Peyer's patch (tissue), 4 donors: ENCODE data around the gene COTL1. TPM values are rescaled to one million over a fixed set of nuclear protein-coding genes. Genes with fewer than 3 reads are reported as not detected.

Source experiments
- DNase-seq, 3 donors: peaks; one replicate each; pipeline ENCODE4 v3.0.0-alpha.2; 2017 to 2019
- H3K27ac ChIP-seq, 4 donors: fragments of 200-600 bp; sonication (generic); one replicate each; pipeline ENCODE4 v1.5.1; 2016 to 2019
- H3K27me3 ChIP-seq, 2 donors: fragments of 200-600 bp; sonication (generic); one replicate each; pipeline ENCODE4 v1.5.1; 2019
- H3K36me3 ChIP-seq, 3 donors: fragments of 200-600 bp; sonication (generic); one replicate each; pipeline ENCODE4 v1.5.1; 2016 to 2019
- H3K4me1 ChIP-seq, 4 donors: fragments of 200-600 bp; sonication (generic); one replicate each; pipeline ENCODE4 v1.5.1; 2016 to 2019
- H3K4me3 ChIP-seq, 4 donors: fragments of 200-600 bp; sonication (generic); 1 replicate in 3 of 4; 2 replicates in 1 of 4; pipeline ENCODE4 v1.5.1; 2016 to 2019; ENCODE audit warnings: mild to moderate bottlenecking in 1 of 4
- H3K9me3 ChIP-seq, 4 donors: fragments of 200-600 bp; sonication (generic); one replicate each; pipeline ENCODE4 v1.5.1; 2016 to 2019; ENCODE audit warnings: mild to moderate bottlenecking in 1 of 4
- POLR2A ChIP-seq, 2 donors: fragments of 450-650 bp; IDR thresholded peaks; one replicate each; pipeline ENCODE4 v1.5.1; 2017; ENCODE audit warnings: antibody characterized with exemption in 2 of 2, mild to moderate bottlenecking in 2 of 2, moderate library complexity in 2 of 2
- total RNA-seq, 4 donors: library from RNA; depleted of rRNA; stranded (reverse); fragments of >200 nt; gene quantifications; one replicate each; pipeline ENCODE4 v1.1.0, GENCODE V29; 2016
- TF ChIP-seq, protein P1 (sequence below), 6 experiments: fragments of 450-650 bp in 4 of 6; fragments of 200-600 bp in 2 of 6; sonication (generic) in 1 of 6; IDR thresholded peaks; one replicate each; pipeline ENCODE4 v1.5.1; 2017 to 2019; ENCODE audit warnings: antibody characterized with exemption in 6 of 6, mild to moderate bottlenecking in 3 of 6, moderate library complexity in 1 of 6

Gene COTL1
- total RNA-seq, 4 donors from 2014 or later: 29.6 to 84.2 (median 43.1) TPM

DNA sequence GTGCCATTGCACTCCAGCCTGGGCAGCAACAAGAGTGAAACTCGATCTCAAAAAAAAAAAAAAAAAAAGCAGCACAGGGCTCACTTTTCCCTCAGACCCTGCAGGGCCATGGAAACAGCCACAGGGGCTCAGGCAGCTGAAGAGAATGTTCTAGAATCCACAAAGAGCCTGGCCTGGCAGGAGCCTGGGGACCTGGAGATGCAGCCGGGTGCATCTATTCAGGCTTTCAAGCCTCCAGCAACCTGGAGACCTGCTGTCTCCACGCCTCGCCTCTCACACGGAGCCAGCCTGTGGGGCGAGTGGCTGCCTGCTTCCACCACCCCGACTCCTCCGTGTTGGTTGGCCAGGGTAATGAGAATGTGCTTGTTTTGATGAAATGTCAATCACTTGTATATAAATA, 69.4 kb downstream of the COTL1 start:
- no peak for TF ChIP-seq POLR2A (IDR thresholded peaks at IDR 0.05)
- TF ChIP-seq, protein P1, sequence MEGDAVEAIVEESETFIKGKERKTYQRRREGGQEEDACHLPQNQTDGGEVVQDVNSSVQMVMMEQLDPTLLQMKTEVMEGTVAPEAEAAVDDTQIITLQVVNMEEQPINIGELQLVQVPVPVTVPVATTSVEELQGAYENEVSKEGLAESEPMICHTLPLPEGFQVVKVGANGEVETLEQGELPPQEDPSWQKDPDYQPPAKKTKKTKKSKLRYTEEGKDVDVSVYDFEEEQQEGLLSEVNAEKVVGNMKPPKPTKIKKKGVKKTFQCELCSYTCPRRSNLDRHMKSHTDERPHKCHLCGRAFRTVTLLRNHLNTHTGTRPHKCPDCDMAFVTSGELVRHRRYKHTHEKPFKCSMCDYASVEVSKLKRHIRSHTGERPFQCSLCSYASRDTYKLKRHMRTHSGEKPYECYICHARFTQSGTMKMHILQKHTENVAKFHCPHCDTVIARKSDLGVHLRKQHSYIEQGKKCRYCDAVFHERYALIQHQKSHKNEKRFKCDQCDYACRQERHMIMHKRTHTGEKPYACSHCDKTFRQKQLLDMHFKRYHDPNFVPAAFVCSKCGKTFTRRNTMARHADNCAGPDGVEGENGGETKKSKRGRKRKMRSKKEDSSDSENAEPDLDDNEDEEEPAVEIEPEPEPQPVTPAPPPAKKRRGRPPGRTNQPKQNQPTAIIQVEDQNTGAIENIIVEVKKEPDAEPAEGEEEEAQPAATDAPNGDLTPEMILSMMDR (IDR thresholded peaks at IDR 0.05): no peak
- H3K27me3 ChIP-seq: no peaks in the 10 kb centered on the region
- H3K9me3 ChIP-seq: no peaks in the 10 kb centered on the region
- DNase-seq: no peak
- H3K36me3 ChIP-seq: no peaks in the 10 kb centered on the region
- H3K4me3 ChIP-seq: peak overlapping the region in 1 of 4 donors; percentile 24
- H3K27ac ChIP-seq: peak overlapping the region in 3 of 4 donors; percentile 69 to 80 (median 70)
- H3K4me1 ChIP-seq: peaks cover 0 to 4% (median 0%) of the 10 kb centered on the region in 4 donors

DNA sequence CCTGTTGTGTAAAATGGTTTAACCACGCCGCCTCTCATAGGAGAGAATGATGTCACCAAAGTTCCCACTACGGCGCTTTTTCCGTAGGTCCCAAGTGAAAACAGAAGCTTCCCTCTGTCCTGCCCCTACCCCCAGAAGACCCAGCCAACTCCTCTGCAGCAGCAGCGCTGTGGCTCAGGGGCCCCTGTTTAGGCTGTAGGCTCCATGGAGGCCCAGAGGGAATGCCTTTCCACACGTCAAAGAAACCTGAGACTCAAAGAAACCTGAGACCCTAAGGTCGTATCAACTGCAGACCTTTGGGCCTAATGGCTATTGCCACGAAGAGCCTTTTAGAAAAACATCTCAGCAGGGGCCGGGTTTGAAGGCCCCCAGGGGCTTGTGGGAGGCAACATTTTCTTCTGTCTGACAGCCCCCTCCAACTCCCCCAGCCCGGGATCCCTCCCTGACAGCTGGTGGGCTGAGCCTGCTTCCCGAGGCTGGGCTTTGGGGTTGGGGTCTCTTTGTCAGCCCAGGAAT, 70.3 kb downstream of the COTL1 start:
- Histone ChIP-seq H3K27me3 (no peaks in the 10 kb centered on the region), H3K4me1 (peaks cover 0 to 4% (median 0%) of the 10 kb centered on the region in 4 donors), H3K4me3 (no peak overlapping the region), H3K9me3 (no peaks in the 10 kb centered on the region), H3K27ac (no peak overlapping the region), H3K36me3 (no peaks in the 10 kb centered on the region)
- TF ChIP-seq POLR2A (IDR thresholded peaks at IDR 0.05): no peak
- TF ChIP-seq, protein P1 (IDR thresholded peaks at IDR 0.05): no peak
- DNase-seq: no peak

DNA sequence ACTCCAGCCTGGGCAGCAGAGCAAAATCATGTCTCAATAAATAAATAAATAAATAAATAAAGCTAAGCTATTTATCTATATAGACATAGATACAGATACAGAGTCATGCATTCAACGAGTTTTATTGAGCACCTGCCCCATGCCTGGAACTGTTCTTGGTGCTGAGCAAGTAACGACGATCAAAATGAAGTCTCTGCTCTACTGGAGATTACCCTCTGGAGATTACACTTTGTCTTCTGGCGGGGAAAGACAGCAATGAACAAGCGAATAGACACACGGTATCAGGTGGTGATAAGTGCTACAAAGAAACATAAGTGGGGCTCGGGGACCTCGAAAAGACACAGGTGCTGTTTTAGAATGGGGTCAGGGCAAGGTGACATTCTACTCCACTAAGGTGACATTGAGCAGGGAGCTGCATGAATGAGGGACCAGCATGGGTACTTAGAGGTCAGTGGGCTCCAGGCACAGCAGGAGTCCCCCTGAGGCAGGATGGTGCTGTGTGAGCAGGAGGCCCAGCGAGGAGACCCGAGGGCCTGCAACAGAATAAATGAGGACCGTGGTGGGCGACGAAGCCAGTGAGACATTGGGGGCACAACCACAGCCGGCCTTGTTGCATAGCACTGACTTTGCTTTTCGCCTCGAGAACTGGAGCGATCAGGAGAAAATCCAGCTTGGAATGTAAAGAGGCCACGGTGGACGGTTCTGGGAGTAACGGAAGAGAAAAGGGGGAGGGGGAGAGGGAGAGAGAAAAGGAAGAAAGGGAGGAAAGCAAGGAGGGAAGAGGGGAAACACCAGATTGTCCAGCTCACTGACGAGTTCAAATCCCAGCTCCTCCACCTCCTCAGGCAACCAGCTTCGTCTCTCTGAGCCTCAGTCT, 71.0 kb downstream of the COTL1 start:
- Histone ChIP-seq H3K4me3 (no peak overlapping the region), H3K4me1 (peaks cover 0 to 4% (median 0%) of the 10 kb centered on the region in 4 donors)
- TF ChIP-seq, protein P1 (IDR thresholded peaks at IDR 0.05): no peak
- no peak for TF ChIP-seq POLR2A (IDR thresholded peaks at IDR 0.05)

DNA sequence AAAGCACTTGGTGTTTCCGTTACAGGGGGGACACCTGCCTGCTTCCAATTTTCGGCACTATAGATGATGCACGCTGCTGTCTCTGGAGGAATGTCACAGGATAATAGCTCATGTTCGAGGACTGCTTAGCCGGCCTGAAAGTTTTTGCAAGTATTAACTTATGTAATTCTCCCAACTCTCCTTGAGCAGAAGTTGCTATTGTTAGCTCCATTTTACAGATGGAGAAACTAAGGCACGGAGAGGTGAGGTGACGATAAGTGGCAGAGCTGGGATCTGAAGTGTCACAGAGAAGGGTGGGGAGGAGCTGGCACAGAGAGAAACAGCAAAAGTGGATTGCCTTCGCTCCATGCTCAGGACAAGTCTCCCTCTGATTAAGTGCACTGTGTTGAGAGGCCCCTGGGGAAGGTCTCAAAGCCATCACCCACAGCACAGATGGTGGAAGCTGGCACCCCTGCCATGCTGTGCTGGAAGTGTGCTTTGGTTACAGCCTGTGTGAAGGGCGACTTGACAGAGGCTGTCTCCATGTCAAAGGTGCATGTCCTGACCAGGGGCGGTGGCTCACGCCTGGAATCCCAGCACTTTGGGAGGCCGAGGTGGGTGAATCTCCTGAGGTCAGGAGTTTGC, 72.7 kb downstream of the COTL1 start:
- no peak for DNase-seq
- Histone ChIP-seq H3K27me3 (no peaks in the 10 kb centered on the region), H3K9me3 (no peaks in the 10 kb centered on the region), H3K27ac (no peak overlapping the region), H3K36me3 (no peaks in the 10 kb centered on the region), H3K4me1 (peaks cover 0 to 4% (median 0%) of the 10 kb centered on the region in 4 donors), H3K4me3 (no peak overlapping the region)
- TF ChIP-seq POLR2A (IDR thresholded peaks at IDR 0.05): no peak
- TF ChIP-seq, protein P1 (IDR thresholded peaks at IDR 0.05): no peak

More for the DNA sequence above, 71.0 kb downstream of the COTL1 start:
- no peaks in the 10 kb centered on the region for H3K27me3 ChIP-seq
- no peak overlapping the region for H3K27ac ChIP-seq
- DNase-seq: no peak
- no peaks in the 10 kb centered on the region for H3K9me3 ChIP-seq
- H3K36me3 ChIP-seq: no peaks in the 10 kb centered on the region

DNA sequence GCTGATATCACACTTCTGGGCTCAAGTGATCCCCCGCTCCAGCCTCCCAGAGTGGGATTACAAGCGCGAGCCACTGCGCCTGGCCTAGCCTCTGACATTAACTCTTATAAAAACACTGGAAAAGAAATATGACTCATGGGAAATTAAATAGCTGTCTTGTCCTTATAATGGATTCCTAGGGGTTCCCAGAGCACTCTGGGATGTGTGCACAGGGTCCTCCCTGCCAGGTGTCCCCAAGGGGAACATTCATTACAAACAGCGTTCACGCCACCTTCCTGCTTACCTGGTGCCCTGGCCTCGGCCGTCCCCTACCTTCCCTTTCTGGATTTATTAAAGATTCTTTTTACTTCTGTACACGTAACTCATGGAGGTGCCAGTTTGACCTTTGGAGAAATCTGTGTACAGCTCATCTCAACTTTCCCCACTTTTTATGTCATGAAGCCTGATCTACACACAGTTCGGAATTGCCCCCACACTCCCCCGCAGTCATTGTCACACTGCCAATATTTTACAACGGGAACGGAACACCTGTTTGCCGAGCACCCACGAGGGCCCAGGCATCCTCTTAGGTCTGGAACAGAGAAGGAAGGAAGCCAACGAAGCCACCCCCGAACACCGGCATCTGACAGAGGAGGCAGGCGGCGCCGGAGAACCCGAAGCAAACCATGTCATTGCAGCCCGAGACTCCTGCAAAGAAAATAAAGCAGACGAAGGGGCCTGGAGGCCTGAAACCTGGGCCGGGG, 73.7 kb downstream of the COTL1 start:
- Histone ChIP-seq H3K9me3 (no peaks in the 10 kb centered on the region), H3K27me3 (no peaks in the 10 kb centered on the region), H3K4me3 (no peak overlapping the region), H3K36me3 (no peaks in the 10 kb centered on the region), H3K4me1 (peaks cover 0 to 4% (median 0%) of the 10 kb centered on the region in 4 donors), H3K27ac (no peak overlapping the region)
- DNase-seq: no peak
- no peak for TF ChIP-seq POLR2A (IDR thresholded peaks at IDR 0.05)
- TF ChIP-seq, protein P1 (IDR thresholded peaks at IDR 0.05): no peak
